GM12875 (cell line): Measurements from ENCODE around the gene MSMO1.
A peak's percentile ranks its signal among the peaks of the same experiment; 100 is the strongest.
"Not testable (repeated sequence)": the region's sequence is repeated elsewhere in the genome, so short reads cannot be mapped to it uniquely, and the experiment has no call there.

Experiments used
- H3K4me3 ChIP-seq: one replicate; pipeline ENCODE4 v1.5.1; 2011; ENCODE audit warnings: low read depth, low read length, control low read depth
- CTCF ChIP-seq: IDR thresholded peaks from 2 replicates; pipeline ENCODE4 v1.5.1; 2011; ENCODE audit warnings: low read depth, mild to moderate bottlenecking, control low read depth, inconsistent platforms, low read length, moderate library complexity, borderline replicate concordance; ENCODE audit not compliant: insufficient read depth

The MSMO1 gene

GRCh38 chr4:165327211-165328100, at the start of gene MSMO1:
TSS of gene MSMO1 (plus strand) at chr4:165327669. CDS start at chr4:165333371, 5,702 bp downstream.
- no peak for TF ChIP-seq CTCF
- H3K4me3 ChIP-seq, result peak within 1 kb of the TSS; percentile 76

- H3K4me3 ChIP-seq, result not testable (repeated sequence)
These were observed 47.9 kb upstream of the MSMO1 start for GRCh38 chr4:165279531-165279930.

- not testable (repeated sequence) for H3K4me3 ChIP-seq
These were observed 42.8 kb upstream of the MSMO1 start for GRCh38 chr4:165284697-165285096.

GRCh38 chr4:165286619-165287340, 40.7 kb upstream of the MSMO1 start:
- H3K4me3 ChIP-seq, result not testable (repeated sequence)

- no peak overlapping the region for H3K4me3 ChIP-seq
- TF ChIP-seq CTCF, result no peak
These were observed 39.2 kb upstream of the MSMO1 start for GRCh38 chr4:165288226-165288625.

GRCh38 chr4:165288639-165289422, 38.6 kb upstream of the MSMO1 start:
- no peak overlapping the region for H3K4me3 ChIP-seq
- no peak for TF ChIP-seq CTCF

GRCh38 chr4:165289423-165289785, 38.1 kb upstream of the MSMO1 start:
- no peak overlapping the region for H3K4me3 ChIP-seq
- no peak for TF ChIP-seq CTCF

GRCh38 chr4:165293061-165293460, 34.4 kb upstream of the MSMO1 start:
- no peak for TF ChIP-seq CTCF
- H3K4me3 ChIP-seq, result no peak overlapping the region
